Hippocampal formation (tissue), 2 donors: ENCODE data around the gene RXRG.

Experiments used
- DNase-seq, 2 donors: peaks; one replicate each; lab custom pipeline; 2025; lab: John Stamatoyannopoulos, UW

RXRG gene

GRCh38 chr1:165449131-165449530, 4.2 kb upstream of the RXRG start:
- no peak for DNase-seq

GRCh38 chr1:165445388-165445787, 462 bp upstream of the RXRG start:
- DNase-seq: no peak

GRCh38 chr1:165443539-165444311, 1.2 kb downstream of the RXRG start:
- peak; percentile 15 to 42 for DNase-seq

DNA sequence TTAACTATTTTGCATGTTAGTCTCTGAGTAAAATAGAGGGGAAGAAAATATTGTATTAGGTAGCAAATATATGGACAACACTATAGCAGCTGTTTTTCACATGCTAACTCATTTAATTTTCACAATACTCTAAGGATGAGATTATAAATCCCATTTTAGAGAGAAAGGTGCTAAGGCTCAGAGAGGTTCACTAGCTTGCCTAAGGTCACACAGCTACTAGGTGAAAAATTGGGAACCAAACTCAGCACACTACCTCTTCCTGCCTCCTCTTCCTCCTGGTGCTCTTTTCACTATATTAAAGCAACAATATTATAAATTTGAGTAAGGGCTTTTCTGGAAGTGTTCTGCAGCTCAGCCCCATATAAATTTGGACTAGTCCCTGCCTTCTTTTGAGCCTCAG, 2.3 kb downstream of the RXRG start:
- no peak for DNase-seq

DNA sequence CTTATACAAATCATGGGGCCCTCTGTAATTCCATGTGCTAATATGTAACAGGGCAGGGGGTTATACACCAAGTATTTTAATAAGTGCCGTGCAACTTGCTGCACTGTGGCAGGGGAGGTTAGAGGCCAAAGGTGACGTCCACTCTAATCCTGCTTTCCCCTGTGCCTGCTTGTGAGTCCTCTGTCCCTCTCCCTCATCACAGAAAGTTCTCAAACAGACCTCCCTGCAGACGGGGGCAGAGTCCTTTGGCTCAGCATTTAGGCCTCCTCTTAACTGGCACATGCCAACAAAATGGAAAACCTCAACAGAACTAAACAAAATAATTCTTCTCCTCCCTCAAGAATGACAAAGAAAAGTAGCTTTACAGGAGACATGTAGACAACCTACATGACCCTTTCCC, 2.9 kb downstream of the RXRG start:
- no peak for DNase-seq

- DNase-seq: no peak
Measured at GRCh38 chr1:165441166-165441880, 3.6 kb downstream of the RXRG start.

- no peak for DNase-seq
Measured at GRCh38 chr1:165439330-165439729, 5.6 kb downstream of the RXRG start.

- DNase-seq: no peak
Measured at GRCh38 chr1:165436994-165437393, 7.9 kb downstream of the RXRG start.

- no peak for DNase-seq
Measured at GRCh38 chr1:165435801-165436200, 9.1 kb downstream of the RXRG start.

- DNase-seq: peak in 1 of 2 donors; percentile 15
Measured at GRCh38 chr1:165434281-165434680, 10.6 kb downstream of the RXRG start.

DNA sequence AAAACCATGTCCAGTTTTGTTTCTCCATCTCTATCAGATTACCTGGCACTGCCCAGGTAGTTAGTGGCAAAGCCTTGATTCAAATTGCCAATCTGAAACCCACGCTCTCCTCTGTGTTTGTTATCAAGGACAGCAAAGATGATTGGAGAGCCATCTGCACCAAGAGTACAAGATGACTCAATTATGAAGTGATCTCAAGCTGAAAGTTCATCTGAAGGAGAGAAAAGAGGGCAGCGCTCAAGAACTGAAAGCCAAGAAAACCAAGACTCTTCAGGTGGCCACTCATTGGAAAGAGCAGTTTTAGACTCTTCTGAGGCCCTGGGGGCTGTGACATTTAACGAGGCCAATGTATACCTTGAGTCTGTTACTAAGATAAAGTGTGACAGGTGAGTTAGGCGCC, 13.8 kb downstream of the RXRG start:
- no peak for DNase-seq

DNA sequence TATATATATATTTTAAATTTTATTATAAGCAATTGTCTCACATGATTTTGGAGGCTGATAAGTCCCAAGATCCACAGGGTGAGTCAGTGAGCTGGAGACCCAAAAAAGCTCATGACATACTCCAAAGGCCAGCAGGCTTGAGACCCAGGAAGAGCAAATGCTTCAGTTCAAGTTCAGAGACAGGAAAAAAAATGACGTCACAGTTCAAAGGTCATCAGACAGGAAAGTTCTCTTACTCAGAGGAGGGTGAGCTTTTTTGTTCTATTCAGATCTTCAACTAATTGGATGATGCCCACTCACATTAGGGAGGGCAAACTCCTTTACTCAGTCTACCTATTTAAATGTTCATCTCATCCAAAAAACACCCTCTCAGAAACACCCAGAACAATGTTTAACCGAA, 18.2 kb downstream of the RXRG start:
- DNase-seq: no peak

DNA sequence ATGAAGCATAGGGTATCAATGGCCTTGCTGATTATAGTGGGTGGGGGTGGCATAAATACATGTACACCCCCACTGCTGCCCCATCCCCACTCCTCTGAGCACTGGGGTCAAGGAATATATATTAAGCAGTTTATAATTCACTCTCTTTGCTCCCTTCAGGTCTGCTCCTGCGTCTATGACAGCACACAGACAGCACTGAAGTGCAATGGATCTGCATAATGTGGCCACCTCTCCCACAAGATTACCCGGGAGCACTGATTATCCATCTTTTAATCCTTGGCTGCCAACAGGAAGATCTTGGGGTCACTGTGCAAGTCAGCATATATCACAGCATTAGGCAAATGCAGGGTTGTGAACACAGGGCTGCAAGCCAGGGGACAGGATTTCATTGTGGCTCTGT, 19.3 kb downstream of the RXRG start:
- DNase-seq: no peak

DNA sequence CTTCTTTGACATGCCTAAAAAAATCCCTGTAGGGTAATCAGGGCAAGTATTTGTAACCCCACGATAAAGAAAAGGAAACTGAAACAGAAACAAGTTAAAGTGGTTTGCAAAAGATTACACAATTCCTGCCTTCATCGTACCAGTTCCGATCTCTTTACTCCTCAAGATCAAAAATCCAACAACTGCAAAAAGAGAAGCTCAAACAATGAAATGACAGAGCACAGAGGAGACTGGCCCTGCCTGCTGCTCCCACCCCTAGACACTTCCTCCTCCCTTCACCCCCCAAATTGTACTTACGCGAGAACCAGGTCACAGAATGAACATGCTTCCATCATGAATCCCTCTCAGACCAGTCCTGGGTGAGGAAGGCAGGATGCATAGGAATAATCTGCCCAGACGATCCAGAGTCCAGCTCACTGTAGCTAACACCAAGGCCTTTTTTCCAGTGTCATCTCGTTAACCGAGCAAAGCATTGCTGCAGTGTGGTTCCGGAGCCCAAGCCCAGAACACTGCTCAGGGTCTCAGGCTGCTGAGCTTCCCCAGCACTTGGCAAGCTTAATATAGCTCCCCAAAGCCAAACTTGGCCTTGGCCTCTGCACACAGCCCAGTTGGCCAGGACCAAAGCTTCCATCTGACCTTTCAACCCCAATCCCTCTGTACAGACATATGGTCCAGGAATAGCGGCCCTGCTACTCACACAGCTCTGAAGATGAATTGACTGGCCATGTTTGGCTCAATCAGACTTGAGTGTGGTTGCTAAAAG, 20.3 kb downstream of the RXRG start:
- DNase-seq: peak in 1 of 2 donors; percentile 17

DNA sequence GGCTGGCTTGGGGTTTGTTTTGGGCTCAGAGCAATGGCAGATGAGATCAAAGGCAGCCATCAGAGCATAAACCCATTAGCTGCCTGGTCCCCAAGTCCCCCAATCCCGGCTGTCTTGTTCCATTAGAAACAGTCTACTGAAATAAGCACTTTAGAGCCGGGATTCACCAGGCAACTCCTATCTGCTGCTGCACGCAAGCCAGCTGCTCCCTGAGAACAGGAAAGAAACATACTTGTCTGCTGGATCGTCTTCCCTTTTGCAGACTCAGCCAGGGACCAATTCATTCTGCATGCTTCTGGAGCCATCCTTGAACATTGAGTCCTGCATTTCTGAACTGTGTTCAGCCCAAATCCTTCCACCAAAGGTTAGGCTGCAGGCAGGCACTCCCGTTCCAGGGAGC, 21.8 kb downstream of the RXRG start:
- DNase-seq: no peak

GRCh38 chr1:165420655-165421054, 24.3 kb downstream of the RXRG start:
- no peak for DNase-seq

- DNase-seq: no peak
Measured at GRCh38 chr1:165419839-165420238, 25.1 kb downstream of the RXRG start.

DNA sequence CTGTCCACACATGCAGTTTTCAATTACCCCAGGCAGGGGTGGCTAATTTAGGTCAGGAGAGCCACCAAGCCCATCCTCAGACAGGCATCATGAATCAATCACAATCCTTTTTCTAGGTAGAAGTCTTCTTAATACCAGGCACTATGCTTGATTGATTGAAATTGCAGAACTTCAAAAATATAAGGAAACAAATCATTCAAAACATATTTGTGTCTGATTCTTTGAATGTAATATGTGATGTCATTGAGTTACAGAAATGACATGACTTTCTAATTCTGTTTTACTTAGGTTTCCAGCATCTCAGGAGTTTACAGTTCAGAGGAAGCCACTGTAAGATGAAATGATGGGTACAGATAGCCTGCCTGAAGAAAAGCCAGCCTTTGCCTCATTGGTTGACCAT, 26.7 kb downstream of the RXRG start:
- no peak for DNase-seq

- DNase-seq: no peak
Measured at GRCh38 chr1:165416876-165417275, 28.1 kb downstream of the RXRG start.

DNA sequence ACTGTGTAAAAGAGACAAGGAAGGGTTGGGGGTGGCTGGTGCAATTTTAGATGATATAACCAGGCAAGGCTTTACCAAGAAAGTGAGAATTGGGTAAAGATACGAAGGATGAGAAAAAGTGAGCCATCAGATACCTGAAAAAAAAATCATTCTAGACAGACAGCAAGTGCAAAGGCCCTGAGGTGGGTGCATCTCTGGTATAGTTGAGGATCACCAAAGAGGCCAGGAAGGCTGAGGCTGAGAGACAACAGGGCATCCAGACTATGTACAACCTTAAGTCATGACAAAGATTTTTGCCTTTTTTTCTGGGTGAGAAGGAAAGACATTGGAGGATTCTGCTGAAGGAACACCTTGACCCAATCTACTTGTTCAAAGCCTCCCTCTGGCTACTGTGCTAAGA, 29.9 kb downstream of the RXRG start:
- no peak for DNase-seq

GRCh38 chr1:165414620-165415019, 30.3 kb downstream of the RXRG start:
- no peak for DNase-seq

DNA sequence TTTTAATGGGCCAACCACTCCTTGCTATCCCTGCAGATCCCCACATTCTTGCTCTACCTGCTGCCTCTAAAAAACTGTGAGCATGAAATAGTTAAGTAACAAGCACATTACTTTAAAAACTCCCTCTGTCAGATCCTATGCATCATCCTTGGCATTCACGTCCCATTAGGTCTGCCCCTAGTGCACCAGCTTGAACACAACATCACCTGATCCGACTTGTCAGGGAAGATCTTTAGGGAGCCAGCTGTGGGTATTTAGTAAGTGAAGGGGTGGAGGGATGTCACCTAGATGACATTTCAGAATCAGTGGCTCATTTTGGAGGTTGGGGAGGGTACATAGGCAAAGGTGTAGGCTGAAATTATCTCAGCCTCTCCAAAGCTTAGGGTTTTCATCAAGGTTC, 33.5 kb downstream of the RXRG start:
- no peak for DNase-seq
